ENCODE results near the gene WDFY4.

Gene WDFY4

DNA sequence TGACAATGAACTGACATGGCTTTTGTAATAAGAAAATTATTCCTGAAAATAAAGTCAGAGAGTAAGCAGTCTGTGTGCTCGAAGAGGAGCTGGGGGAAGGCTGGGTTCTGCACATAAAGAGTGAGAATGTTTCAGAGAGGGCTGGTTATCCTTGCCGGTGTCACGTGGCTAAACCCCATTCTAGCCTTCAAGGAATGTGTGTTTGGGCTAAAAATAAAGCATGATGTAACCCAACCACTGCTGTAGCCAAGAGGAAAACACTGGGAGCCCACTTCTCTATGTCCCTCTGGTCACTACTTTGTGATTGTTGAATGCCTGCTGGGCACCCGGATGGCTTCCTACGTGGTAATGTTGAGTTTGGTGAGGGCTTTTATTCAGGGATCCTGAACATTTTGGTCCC lies 23.5 kb downstream of the WDFY4 start:
- DNase-seq (ENCODE audit: low read depth in 2 of 3, low spot score in 2 of 3) = no peak

DNA sequence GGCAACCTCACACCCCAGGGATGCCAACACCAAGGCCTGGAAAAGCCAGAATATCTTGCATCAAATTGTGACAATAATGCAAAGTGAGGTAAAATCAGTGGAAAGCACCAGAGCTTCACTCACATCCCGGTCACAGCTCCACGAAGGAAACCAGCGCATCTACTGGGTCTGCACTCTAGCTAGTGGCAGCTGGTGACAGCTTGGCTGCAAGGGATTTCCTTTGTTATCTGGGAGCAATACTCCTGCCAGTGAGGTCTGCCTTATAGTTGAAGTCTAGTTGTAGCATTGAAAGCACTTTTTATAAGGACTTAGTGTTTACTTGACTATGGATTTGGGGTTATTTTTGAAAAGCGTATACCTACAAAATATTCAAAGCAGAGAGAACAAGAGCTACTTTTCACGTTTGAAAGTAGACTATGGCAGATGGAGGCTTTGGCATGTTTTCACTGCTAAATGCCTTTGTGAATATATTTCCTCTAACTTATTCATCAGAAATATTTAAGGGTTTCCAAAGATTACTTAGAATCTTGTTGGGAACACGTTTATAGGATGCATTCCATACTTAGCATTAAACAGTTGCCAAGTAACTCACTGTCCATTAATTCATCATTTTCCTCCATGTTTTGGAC lies 26.1 kb downstream of the WDFY4 start:
- DNase-seq (ENCODE audit: low read depth in 2 of 3, low spot score in 2 of 3) = no peak

DNA sequence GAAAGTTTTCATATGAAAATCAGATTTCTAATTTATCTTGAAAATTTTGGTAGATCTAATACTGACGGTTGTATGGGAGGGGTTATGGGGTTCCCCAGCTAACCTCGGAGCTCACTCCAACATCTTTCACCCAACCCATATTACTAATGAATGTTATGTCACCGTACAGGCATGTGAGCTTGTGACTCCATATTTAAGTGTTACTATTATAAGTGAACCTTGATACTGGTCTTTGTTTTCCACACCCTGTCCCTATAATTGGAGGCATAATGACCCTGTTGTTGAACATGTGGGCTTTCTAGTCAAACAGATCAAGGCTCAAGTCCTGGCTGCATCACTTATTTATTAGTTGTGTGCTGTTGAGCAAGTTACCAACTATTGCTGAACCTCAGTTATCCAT lies 27.2 kb downstream of the WDFY4 start:
- no peak for DNase-seq (ENCODE audit: low read depth in 2 of 3, low spot score in 2 of 3)

DNA sequence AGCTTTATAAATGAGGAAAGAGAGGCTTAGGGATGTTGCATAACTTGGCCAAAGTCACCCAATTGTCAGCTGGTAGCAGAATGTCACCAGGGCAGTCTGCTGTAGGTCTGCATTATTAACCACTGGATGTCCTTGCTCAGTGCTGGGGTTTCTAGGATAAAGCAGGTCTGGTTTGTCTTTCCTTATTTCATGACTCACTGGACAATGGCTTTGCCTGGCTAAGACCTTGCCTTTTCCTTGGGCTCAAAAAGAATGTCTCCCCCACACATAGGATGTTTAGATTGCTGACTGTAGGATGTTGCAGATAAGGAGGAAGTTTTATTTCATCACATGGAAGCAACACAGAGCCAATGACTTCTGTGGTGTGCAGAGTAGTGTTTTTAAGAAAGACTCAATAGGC lies 29.4 kb downstream of the WDFY4 start:
- DNase-seq (ENCODE audit: low read depth in 2 of 3, low spot score in 2 of 3) = no peak

DNA sequence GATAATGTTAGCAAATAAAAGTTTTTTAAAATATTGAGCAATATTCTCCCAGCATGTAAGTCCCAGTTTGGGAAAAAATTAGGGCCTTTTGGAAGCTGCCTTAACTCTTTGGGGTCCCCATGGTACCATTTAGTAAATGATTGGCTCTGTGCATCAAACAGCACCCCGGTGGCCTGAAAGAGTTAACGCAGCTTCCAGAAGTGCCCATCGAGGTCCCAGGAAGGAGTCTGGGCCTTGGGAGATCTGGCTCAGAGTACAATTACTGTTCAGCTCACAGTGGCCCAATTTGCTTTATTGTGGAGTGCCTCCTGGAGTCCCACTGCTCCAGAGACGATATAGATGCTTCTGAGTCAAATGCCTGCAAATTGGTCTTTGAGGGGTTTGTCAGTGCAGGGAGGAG lies 31.7 kb downstream of the WDFY4 start:
- DNase-seq (ENCODE audit: low read depth in 2 of 3, low spot score in 2 of 3) = no peak

DNA sequence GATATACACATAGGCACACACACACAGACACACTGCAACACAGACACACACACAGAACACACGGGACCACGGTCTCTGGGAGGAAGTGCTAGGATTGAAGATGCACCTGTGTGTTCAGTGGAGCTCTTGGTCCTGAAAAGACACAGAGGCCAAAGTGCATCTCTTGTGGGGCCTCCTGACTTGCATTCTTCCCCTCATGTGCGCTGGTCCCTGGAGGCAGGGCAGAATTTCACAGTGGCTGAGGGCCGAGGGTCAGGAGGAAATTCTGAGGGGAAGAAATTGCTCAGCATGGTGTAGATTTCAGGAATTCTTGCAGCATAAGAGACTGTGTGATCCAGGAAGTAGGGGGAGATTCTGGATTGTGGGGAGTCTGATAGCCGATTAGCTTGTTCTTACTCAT lies 35.9 kb downstream of the WDFY4 start:
- DNase-seq (ENCODE audit: low read depth in 2 of 3, low spot score in 2 of 3) = no peak

DNA sequence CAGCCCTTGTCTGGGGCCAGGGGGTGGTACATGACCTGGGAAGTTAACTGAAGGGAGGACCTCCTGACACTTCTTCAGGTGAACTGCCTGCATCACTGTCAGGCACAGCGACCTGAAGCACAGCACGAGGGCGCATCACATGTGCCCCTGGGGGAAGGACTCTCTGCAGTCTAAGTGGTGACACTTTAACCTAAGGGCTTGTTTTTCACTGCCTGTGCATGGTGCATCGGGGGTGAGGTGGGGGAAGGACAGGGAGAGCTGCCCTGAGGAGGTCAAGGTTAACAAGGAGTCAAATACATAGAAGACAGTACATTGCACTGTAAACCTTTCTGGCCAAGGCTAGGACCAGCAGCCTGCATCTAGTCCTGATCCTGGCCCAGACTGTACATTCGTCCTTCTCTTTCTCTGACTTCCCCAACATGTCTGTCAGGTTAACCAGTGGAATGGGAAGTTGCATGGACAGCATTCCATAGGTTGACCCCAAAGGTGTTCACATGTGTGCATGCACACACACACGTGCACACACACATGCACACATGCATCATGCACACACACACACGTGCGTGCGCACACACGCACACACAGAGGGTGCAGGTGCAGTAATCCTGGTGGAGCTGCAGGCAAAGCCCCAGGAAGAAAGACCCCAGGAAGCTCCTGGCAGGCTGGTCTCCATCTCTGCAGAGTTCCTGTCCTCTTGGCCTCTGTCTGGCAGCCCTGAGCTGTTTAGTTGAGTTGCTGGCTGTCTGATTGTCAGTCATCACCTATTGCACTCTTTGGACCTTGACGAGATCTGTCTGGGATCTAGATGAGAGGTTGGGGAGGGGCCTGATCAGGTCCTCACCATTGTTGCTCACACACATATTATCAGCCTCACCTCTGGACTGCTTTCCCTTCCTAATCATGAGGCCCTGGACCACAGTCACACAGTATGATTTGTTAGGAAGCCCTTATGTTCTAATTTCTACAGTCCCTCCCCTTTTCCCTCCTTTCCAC lies 37.8 kb downstream of the WDFY4 start:
- DNase-seq (ENCODE audit: low read depth in 2 of 3, low spot score in 2 of 3) = no peak

DNA sequence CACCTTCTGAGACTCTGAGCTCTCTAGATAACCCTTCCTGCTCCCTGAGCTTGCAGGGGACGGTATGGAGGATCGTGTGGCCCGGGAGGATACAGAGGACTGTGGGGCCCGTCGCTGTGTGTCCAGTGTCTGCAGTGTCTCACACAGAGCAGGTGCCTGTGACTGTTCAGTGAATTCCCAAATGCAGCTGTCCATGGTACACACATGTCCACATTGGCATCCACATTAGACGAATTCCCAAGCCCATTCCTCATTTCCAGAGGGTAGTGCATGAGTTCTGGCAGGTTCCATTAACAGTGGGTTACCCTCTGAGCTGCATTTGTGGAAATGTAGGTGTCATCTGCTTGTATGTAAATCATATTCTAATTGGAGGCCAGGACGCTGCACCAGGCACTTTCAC lies 39.5 kb downstream of the WDFY4 start:
- no peak for DNase-seq (ENCODE audit: low read depth in 2 of 3, low spot score in 2 of 3)

DNA sequence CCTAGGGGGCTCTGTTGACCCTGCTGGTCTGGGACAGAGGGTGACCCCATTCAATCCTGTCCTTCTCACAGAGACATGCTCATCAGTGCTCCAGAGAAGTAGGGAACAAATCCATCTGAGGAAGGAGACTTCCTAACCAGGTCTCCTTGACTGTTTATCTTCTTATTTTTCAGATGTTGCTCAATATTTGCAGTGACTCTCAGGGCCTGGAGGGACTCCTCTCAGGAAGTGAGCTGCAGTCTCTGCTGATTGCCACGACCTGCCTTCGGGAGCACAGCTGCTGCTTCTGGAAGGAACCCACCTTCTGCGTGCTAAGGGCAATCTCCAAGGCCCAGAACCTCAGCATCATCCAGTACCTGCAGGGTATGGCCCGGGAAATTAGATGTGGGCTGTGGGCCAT lies 41.0 kb downstream of the WDFY4 start:
- no peak for DNase-seq (ENCODE audit: low read depth in 2 of 3, low spot score in 2 of 3)

DNA sequence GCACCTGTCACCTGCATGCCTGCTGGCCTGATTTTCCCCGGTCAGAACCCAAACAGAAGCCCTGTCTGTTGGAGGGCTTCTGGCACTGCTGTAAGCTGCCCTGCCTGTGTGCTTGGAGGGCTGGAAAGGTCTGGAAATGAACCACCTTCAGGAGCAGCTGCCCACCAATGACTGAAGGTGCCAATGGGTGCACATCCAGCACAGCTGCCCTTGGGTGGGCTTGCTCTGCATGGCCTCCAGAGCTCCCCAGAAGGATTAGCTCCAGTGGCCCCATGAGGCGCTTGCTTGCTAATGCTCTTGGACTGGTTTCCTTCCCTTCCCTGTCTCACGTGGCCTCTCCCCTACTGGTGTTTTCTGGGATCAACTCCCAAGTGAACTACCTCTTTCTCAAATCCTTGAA lies 43.2 kb downstream of the WDFY4 start:
- DNase-seq (ENCODE audit: low read depth in 2 of 3, low spot score in 2 of 3) = no peak

DNA sequence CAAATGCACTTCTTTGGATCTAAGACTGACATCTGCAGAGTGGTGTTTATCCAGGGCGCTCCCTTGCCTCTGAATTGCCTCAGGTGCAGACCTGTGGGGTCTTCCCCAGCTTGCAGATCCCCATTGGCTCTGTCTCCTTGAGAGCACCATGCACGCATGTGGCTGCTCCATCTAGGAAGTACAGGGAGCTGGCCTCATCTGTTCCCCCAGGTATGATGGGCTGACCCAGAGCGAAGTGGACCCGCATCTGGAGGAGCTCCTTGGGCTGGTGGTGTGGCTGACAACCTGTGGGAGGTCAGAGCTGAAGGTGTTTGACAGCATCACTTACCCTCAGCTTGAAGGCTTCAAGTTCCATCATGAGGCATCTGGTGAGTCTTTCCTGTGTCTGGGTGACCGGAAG lies 44.5 kb downstream of the WDFY4 start:
- DNase-seq (ENCODE audit: low read depth in 2 of 3, low spot score in 2 of 3) = no peak

DNA sequence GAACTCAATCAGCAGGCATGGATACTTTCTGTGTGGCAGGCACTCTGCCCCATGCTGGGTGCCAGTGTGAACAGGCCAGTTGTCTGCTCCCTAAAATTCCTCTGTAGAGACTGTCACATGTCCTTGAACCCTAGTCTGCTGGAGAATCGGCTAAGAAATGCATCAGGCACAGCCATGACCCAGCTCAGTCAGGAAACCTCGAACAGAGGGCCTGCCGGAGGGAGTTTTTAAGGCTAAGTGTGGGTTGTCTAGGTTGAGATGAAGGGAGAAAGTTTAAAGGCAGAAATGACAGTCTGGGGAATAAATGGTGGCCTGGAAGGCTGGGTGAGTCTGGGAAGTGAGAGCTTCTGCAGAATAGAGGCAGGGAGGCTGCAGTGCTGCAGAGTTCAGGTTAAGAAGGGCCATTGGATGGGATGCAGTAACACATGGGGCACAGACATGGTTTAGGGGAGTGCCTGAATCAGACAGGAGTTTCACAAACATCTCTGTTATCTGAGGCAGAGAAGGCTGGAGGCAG lies 45.3 kb downstream of the WDFY4 start:
- no peak for DNase-seq (ENCODE audit: low read depth in 2 of 3, low spot score in 2 of 3)

DNA sequence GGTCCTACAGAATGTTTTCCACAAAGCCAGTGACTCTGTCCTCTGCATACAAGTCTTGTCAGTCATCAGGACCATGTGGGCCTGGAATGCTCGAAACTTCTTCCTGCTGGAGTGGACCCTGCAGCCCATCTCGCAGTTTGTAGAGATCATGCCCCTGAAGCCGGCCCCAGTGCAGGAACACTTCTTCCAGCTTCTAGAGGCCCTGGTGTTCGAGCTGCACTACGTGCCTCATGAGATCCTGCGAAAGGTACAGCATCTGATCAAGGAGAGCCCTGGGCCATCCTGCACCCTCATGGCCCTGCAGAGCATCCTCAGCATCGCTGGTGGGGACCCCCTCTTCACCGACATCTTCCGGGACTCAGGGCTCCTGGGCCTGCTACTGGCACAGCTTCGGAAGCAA lies 46.5 kb downstream of the WDFY4 start:
- no peak for DNase-seq (ENCODE audit: low read depth in 2 of 3, low spot score in 2 of 3)

DNA sequence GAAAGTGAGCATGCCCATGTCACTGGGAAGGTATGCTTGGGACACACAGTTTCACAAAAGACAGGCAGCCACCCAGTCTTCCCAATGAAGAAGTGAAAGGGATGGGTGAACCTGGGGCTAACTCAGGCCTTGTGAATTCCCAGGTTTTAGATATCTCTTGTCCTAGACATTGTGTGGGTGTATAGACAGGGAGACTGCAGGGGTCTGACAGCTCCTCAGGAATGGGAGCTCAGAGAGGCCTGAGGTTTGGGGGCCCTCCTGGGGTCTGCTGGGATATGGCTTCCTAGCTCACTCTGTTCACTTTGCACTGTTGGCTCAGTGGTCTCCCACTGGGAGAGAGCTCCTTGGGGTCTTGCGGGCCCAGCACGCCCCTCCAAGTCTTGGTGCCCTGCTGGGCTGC lies 47.0 kb downstream of the WDFY4 start:
- no peak for DNase-seq (ENCODE audit: low read depth in 2 of 3, low spot score in 2 of 3)

DNA sequence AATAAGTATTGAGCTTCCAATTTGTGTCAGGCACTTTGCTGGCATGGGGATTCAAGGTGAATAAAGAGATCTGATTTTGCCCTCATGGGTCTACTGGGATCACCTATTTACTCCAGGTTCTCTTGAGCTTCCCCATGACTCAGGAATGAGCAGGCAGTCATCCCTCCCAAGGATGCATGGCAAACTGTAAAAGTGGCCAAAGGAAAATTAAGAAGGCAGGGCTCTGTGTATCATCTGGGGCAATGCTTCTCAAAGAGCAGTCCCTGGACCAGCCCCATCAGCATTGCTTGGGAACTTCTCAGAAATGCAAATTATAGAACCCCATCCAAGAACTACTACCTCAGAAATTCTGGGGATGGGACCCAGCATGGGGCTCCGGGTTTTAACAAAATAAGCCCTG lies 48.7 kb downstream of the WDFY4 start:
- no peak for DNase-seq (ENCODE audit: low read depth in 2 of 3, low spot score in 2 of 3)

DNA sequence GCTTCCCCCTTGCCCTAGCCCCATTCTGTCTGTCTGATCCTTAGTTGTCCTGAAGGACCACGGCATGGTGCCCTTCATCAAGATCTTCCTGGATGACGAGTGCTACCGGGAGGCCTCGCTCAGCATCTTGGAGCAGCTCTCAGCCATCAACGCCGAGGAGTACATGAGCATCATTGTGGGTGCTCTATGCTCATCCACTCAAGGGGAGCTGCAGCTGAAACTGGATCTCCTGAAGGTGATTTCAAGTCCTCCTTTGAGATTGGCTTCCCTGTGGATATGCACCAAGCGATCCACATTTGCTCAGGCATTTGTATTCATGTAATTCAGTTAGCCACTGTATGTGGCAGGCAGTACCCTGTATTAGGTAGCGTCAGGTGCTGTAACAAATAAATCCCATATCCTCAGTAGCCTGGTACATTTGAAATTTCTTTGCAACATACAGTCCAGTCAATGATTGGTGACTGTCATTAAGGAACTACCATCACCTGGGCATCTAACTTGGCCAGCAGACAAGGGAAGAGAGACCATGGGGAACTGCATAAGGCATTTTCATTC lies 51.2 kb downstream of the WDFY4 start:
- no peak for DNase-seq (ENCODE audit: low read depth in 2 of 3, low spot score in 2 of 3)

DNA sequence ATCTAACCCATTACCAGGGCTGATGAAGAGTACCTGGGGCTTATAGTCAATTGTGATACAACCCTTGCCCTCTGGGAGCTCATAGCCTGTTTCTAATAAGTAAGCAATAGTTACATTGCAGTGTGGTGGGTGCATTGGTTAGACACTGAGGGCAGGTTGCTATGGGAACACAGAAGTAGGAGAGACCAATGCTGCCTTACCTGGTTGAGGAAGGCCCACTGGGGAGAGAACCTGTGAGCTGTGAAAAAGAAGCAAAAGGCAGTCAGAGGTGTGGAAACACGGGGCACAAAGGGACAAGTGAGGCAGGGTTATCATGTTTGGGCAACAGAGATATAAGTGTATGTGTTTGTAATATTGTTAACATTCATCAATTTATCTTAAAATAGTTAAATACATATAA lies 51.9 kb downstream of the WDFY4 start:
- no peak for DNase-seq (ENCODE audit: low read depth in 2 of 3, low spot score in 2 of 3)

DNA sequence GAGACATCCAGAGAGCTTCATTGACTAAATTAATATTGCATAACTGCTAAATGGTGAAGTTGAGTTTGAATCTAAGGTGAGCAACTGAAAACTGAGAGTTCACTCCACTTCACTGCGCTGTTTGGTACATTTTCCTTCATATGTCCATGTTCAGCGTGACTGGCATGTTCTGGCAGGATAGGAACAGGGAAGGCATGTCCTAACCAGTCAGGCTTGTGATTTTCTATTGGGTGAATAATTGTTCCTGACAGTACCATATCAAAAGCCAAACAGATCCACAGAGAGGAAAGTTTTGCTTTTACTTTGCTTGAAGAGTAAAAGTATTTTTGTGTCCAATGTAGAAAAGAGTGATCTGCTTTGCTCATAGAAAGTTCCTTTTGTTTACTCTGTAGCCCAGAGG lies 53.2 kb downstream of the WDFY4 start:
- no peak for DNase-seq (ENCODE audit: low read depth in 2 of 3, low spot score in 2 of 3)

DNA sequence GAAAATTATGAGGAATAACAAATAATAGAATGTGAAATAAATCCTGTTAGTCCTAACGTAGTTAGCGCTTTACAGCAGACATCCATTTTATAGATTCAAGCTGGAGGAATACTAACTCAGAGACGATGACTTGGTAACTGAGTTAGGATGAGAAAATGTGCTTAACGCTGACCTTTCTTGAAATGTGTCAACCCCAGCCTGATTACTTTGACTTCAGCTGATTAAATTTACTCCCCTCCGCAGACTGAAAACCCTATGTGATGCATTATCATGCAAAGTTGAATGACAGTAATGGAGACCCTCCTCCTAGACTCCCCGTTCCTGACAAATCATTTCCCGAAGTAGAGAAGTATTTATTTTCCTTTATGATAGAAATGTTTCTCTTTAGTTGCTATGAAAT lies 54.5 kb downstream of the WDFY4 start:
- DNase-seq (ENCODE audit: low read depth in 2 of 3, low spot score in 2 of 3) = no peak

DNA sequence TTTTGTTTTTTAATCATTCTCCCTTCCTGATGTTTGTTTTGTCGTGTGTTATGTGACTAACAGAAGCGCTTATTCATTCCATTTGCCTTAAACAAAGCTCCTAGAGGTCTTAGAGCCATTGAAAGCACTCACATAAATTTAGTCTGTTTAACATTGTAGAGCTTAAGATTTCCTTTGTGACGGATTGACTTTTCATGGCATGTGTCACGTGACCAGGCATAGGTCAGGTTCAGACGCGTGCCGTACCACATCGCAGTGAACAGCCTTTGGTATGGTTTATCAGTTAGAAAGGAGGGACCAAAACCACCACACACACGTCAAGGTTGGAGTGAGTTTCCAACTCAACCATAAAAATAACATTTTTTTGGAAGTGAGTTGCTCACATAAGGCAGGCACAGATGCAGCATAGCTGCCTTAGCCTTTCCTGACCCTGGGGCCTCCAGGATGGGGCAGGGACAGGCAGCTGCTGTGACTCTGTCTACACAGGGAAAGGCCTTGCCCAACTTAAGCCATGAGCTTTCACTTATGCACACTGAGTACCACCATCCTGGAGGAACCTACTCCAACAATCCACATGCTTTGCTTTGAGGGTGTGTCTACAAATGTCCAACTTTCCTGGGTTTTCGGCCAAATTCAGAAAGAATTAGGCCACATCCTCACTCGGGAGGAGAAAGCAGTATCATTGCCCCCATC lies 55.5 kb downstream of the WDFY4 start:
- no peak for DNase-seq (ENCODE audit: low read depth in 2 of 3, low spot score in 2 of 3)

DNA sequence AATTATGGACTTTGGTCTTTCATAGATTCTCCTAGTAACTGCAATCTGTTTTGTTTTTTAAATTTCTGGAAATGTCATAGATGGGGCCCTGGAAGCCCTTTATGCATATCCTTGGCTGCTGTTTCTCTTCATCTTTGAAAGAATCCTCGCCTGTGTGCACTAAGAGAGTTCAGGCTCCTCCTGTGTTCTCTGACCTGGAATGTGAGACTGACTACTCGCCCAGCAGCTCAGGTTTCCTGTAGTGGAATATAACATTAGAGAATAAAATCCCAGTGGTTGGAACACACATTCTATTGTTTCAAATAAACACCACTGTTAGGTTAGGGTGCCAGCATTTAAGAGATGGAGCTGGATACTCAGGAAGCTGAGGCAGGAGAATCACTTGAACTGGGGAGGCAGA lies 56.3 kb downstream of the WDFY4 start:
- no peak for DNase-seq (ENCODE audit: low read depth in 2 of 3, low spot score in 2 of 3)
